ENCODE measurements around the gene CHD2.
"Not testable (repeated sequence)": the region's sequence is repeated elsewhere in the genome, so short reads cannot be mapped to it uniquely, and the experiment has no call there.

The CHD2 gene

GRCh38 chr15:93037820-93038705, 137.9 kb downstream of the CHD2 start (continued):
- TF ChIP-seq, protein P1, sequence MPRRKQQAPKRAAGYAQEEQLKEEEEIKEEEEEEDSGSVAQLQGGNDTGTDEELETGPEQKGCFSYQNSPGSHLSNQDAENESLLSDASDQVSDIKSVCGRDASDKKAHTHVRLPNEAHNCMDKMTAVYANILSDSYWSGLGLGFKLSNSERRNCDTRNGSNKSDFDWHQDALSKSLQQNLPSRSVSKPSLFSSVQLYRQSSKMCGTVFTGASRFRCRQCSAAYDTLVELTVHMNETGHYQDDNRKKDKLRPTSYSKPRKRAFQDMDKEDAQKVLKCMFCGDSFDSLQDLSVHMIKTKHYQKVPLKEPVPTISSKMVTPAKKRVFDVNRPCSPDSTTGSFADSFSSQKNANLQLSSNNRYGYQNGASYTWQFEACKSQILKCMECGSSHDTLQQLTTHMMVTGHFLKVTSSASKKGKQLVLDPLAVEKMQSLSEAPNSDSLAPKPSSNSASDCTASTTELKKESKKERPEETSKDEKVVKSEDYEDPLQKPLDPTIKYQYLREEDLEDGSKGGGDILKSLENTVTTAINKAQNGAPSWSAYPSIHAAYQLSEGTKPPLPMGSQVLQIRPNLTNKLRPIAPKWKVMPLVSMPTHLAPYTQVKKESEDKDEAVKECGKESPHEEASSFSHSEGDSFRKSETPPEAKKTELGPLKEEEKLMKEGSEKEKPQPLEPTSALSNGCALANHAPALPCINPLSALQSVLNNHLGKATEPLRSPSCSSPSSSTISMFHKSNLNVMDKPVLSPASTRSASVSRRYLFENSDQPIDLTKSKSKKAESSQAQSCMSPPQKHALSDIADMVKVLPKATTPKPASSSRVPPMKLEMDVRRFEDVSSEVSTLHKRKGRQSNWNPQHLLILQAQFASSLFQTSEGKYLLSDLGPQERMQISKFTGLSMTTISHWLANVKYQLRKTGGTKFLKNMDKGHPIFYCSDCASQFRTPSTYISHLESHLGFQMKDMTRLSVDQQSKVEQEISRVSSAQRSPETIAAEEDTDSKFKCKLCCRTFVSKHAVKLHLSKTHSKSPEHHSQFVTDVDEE (CRISPR knock-in tag; IDR thresholded peaks at IDR 0.05) = no peak

DNA sequence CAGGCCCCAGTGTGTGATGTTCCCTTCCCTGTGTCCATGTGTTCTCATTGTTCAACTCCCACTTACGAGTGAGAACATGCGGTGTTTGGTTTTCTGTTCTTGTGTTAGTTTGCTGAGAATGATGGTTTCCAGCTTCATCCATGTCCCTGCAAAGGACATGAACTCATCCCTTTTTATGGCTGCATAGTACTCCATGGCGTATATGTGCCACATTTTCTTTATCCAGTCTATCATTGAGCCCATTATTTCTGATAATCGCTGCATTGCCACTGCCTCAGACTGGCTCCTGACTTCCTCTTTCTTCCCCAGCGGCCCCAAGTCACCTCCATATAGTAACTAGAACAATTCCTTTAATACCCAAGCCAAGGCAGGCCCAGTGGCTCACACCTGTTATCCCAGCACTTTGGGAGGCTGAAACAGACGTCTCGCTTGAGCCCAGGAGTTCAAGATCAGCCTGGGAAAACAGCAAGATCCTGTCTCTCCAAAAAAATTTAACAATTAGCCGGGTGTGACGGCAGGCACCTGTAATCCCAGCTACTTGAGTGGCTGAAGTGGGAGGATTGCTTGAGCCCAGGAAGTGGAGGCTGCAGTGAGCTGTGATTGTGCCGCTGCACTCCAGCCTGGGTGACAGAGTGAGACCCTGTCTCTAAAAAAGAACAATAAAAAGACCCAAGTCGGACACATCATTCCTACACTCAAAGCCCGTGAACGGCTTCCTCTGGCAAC, 139.6 kb downstream of the CHD2 start:
- peak; percentile 35; the same call in 1 of the 2 replicates for TF ChIP-seq ZNF8 (CRISPR knock-in tag; IDR thresholded peaks at IDR 0.05)
- not testable (repeated sequence) for ATAC-seq

DNA sequence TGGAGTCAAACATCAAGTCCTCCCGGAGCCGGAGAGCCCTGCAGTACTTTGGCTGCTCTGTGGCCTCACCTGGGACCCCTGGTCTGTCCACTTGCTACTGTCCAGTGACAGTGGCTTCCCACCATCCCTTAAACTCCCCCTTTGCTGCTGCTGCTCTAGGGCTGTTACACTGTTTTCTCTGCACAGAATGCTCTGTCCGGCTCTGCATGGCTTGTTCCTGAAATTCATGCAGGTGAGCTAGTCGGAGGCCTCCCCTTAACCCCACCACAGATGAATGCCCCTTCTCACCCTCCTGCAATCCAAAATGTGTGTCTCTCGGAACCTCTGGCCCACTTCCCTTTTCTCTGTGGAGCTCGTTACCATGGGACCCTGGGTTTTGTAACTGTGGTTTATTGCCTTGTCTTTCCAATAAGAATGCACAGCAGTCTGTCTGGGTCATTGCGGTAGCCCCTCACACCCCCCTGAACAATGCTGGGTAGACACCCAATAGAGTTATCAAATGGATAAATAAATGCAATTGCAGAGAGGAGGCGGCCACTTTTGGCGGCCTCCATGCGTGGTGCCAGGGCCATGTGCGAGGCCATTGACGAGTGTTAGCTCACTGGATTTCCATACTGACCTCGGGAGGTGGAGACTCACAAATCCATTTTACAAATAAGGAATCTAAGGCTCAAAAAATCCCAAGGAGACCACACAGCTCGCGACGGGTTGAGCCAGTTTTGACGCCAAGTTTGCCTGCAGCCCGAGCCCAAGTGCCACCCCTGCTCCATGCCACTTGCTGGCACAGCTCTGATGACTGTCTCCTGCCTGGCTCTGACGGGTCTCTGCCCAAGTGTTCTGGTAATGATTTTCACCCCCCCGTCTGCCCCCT, 140.4 kb downstream of the CHD2 start:
- no peak for ATAC-seq
- TF ChIP-seq, protein P1 (CRISPR knock-in tag; IDR thresholded peaks at IDR 0.05) = no peak
- TF ChIP-seq ZC3H10 (CRISPR knock-in tag; IDR thresholded peaks at IDR 0.05) = no peak
- no peak for TF ChIP-seq OSR1 (CRISPR knock-in tag; IDR thresholded peaks at IDR 0.05)

GRCh38 chr15:93041159-93041547, 141.0 kb downstream of the CHD2 start:
- no peak for ATAC-seq
- TF ChIP-seq ZNF70 (CRISPR knock-in tag; IDR thresholded peaks at IDR 0.05) (no peak), ZNF8 (CRISPR knock-in tag; IDR thresholded peaks at IDR 0.05) (no peak), ESRRG (CRISPR knock-in tag; IDR thresholded peaks at IDR 0.05) (no peak), ZFP30 (CRISPR knock-in tag; IDR thresholded peaks at IDR 0.05) (no peak), ZC3H10 (CRISPR knock-in tag; IDR thresholded peaks at IDR 0.05) (no peak), ZNF565 (CRISPR knock-in tag; conservative IDR thresholded peaks at IDR 0.05; ENCODE audit: low read depth) (no peak), TOX (CRISPR knock-in tag; IDR thresholded peaks at IDR 0.05; ENCODE audit: borderline replicate concordance) (no peak), TCF4 (CRISPR knock-in tag; IDR thresholded peaks at IDR 0.05; ENCODE audit: borderline replicate concordance) (no peak), PPARA (CRISPR knock-in tag; IDR thresholded peaks at IDR 0.05; ENCODE audit: borderline replicate concordance) (no peak)
- TF ChIP-seq, protein P2, sequence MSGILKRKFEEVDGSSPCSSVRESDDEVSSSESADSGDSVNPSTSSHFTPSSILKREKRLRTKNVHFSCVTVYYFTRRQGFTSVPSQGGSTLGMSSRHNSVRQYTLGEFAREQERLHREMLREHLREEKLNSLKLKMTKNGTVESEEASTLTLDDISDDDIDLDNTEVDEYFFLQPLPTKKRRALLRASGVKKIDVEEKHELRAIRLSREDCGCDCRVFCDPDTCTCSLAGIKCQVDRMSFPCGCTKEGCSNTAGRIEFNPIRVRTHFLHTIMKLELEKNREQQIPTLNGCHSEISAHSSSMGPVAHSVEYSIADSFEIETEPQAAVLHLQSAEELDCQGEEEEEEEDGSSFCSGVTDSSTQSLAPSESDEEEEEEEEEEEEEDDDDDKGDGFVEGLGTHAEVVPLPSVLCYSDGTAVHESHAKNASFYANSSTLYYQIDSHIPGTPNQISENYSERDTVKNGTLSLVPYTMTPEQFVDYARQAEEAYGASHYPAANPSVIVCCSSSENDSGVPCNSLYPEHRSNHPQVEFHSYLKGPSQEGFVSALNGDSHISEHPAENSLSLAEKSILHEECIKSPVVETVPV (CRISPR knock-in tag; IDR thresholded peaks at IDR 0.05) = no peak

- TF ChIP-seq, protein P2 (CRISPR knock-in tag; IDR thresholded peaks at IDR 0.05) = no peak
- TF ChIP-seq BACH2 (CRISPR knock-in tag; IDR thresholded peaks at IDR 0.05; ENCODE audit: borderline replicate concordance) (no peak), TOX (CRISPR knock-in tag; IDR thresholded peaks at IDR 0.05; ENCODE audit: borderline replicate concordance) (no peak), GLIS3 (CRISPR knock-in tag; IDR thresholded peaks at IDR 0.05) (no peak), ISL1 (CRISPR knock-in tag; IDR thresholded peaks at IDR 0.05) (no peak), ZFP30 (CRISPR knock-in tag; IDR thresholded peaks at IDR 0.05) (no peak), ZC3H10 (CRISPR knock-in tag; IDR thresholded peaks at IDR 0.05) (no peak), ESRRG (CRISPR knock-in tag; IDR thresholded peaks at IDR 0.05) (no peak), PPARA (CRISPR knock-in tag; IDR thresholded peaks at IDR 0.05; ENCODE audit: borderline replicate concordance) (no peak)
- no peak for ATAC-seq
Measured at GRCh38 chr15:93042211-93042610, 142.1 kb downstream of the CHD2 start.
